ENCODE data around the gene CDH4. TPM values are rescaled to one million over a fixed set of nuclear protein-coding genes. Genes with fewer than 3 reads are reported as not detected.

Gene CDH4
- total RNA-seq, 1 experiment from 2014 or later: not detected

DNA sequence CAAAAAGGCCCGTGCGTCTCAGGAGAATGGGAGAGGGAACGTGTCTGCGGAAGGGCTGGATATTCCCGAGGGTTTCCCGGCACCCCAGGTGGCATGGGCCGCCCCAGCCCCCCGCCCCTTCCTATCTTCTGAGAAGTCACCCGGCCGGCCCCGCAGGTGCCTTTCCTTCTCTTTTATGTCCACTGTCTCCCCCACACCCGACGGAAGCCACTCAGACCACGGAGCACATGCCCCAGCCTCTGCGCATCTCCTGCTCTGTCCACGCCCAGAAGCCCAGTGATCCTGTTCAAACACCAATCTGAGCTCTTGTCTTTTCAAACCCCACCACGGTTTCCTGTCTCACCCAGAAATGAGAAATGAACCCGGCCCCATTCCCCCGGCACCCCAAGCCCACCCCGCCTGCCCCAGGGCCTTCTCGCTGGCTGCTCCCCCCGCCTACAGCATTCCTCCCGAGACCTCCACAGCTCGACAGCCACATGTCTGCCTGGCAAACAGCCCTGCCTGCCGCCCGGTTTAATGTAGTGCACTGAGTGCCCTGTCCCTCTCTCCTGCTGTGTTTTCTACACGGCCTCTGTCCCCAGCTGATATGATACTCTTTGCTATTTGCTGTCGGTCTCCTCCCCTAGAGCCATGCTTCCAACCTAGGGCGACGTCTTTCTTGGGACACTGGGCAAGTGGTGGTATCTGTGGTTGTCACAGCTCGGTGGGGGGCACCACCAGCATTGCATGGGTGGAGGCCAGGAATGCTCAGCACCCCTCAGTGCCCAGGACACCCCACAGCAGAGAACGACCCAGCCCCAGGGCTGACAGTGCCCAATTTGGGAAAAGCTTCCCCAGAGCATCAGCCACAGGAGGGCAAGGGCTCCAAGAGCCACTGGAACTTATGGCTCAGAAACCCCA is 630.9 kb downstream of the CDH4 start:
- Histone ChIP-seq H3K4me3 (ENCODE audit: low read depth in 2 of 2, low read length in 2 of 2) (no peak overlapping the region), H3K9me3 (ENCODE audit: control insufficient read depth, insufficient read depth, low read depth, low read length) (no peaks in the 10 kb centered on the region), H3K27me3 (ENCODE audit: control insufficient read depth, insufficient read depth, low read length) (no peaks in the 10 kb centered on the region; the same call in 1 of the 2 replicates), H3K27ac (ENCODE audit: low read length) (no peak overlapping the region), H3K36me3 (ENCODE audit: control insufficient read depth, insufficient read depth, low read length) (no peaks in the 10 kb centered on the region), H3K4me1 (ENCODE audit: control insufficient read depth, insufficient read depth, low read length) (no peaks in the 10 kb centered on the region)
- ChIA-PET POLR2A (no interaction called here), CTCF (no interaction called here)
- intact Hi-C loops (cut with micrococcal nuclease; ENCODE audit: unreplicated experiment) (no loop called here), in situ Hi-C loops (cut with HindIII; ENCODE audit: low pct_unique_long_range_greater_than_20kb, low sequenced_read_pairs) (no loop called here)
- ATAC-seq: no peak
- TF ChIP-seq, protein P1, sequence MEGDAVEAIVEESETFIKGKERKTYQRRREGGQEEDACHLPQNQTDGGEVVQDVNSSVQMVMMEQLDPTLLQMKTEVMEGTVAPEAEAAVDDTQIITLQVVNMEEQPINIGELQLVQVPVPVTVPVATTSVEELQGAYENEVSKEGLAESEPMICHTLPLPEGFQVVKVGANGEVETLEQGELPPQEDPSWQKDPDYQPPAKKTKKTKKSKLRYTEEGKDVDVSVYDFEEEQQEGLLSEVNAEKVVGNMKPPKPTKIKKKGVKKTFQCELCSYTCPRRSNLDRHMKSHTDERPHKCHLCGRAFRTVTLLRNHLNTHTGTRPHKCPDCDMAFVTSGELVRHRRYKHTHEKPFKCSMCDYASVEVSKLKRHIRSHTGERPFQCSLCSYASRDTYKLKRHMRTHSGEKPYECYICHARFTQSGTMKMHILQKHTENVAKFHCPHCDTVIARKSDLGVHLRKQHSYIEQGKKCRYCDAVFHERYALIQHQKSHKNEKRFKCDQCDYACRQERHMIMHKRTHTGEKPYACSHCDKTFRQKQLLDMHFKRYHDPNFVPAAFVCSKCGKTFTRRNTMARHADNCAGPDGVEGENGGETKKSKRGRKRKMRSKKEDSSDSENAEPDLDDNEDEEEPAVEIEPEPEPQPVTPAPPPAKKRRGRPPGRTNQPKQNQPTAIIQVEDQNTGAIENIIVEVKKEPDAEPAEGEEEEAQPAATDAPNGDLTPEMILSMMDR (IDR thresholded peaks at IDR 0.05): no peak
- TF ChIP-seq POLR2AphosphoS5 (IDR thresholded peaks at IDR 0.05; ENCODE audit: low read depth, low read length) (no peak), TCF7L2 (IDR thresholded peaks at IDR 0.05; ENCODE audit: low read depth, low read length) (no peak), SIN3A (IDR thresholded peaks at IDR 0.05; ENCODE audit: borderline replicate concordance, insufficient read depth, low read depth, low read length) (no peak)
- TF ChIP-seq, protein P2, sequence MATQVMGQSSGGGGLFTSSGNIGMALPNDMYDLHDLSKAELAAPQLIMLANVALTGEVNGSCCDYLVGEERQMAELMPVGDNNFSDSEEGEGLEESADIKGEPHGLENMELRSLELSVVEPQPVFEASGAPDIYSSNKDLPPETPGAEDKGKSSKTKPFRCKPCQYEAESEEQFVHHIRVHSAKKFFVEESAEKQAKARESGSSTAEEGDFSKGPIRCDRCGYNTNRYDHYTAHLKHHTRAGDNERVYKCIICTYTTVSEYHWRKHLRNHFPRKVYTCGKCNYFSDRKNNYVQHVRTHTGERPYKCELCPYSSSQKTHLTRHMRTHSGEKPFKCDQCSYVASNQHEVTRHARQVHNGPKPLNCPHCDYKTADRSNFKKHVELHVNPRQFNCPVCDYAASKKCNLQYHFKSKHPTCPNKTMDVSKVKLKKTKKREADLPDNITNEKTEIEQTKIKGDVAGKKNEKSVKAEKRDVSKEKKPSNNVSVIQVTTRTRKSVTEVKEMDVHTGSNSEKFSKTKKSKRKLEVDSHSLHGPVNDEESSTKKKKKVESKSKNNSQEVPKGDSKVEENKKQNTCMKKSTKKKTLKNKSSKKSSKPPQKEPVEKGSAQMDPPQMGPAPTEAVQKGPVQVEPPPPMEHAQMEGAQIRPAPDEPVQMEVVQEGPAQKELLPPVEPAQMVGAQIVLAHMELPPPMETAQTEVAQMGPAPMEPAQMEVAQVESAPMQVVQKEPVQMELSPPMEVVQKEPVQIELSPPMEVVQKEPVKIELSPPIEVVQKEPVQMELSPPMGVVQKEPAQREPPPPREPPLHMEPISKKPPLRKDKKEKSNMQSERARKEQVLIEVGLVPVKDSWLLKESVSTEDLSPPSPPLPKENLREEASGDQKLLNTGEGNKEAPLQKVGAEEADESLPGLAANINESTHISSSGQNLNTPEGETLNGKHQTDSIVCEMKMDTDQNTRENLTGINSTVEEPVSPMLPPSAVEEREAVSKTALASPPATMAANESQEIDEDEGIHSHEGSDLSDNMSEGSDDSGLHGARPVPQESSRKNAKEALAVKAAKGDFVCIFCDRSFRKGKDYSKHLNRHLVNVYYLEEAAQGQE (IDR thresholded peaks at IDR 0.05; ENCODE audit: insufficient read depth in 1 of 2, low read depth in 2 of 2, low read length in 1 of 2): no peak
- no peak for DNase-seq (ENCODE audit: low read depth, low spot score)
- BruUV-seq (replicated peaks): no TSS peak

DNA sequence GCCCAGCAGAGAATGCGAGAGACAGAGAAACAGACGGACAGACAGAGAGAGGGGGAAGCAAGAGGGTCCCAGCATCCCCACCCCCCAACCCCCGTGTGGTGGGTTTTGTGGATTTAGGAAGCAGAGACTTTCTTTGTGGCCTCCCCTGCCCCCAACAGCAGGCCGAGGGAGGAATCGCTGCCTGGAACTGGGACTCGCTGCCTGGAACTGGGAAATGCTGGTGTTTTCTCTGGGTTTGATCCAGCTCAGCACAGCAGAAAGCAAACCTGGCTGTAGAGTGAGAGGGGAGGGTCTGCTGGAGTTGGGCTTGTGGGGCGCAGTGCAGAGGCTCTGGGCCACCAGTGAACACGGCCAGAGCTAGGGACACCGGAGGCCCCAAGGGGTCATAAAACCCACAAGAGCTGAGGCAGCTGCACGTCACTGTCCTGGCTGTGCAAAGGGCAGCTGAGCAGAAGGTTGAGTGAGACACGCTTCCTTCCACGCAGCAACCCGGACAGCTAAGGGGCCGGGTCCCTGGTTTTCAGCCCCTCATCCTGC is 631.9 kb downstream of the CDH4 start:
- Histone ChIP-seq H3K36me3 (ENCODE audit: control insufficient read depth, insufficient read depth, low read length) (no peaks in the 10 kb centered on the region), H3K4me1 (ENCODE audit: control insufficient read depth, insufficient read depth, low read length) (no peaks in the 10 kb centered on the region), H3K9me3 (ENCODE audit: control insufficient read depth, insufficient read depth, low read depth, low read length) (no peaks in the 10 kb centered on the region), H3K27ac (ENCODE audit: low read length) (no peak overlapping the region), H3K4me3 (ENCODE audit: low read depth in 2 of 2, low read length in 2 of 2) (no peak overlapping the region), H3K27me3 (ENCODE audit: control insufficient read depth, insufficient read depth, low read length) (no peaks in the 10 kb centered on the region; the same call in 1 of the 2 replicates)
- in situ Hi-C loops (cut with HindIII; ENCODE audit: low pct_unique_long_range_greater_than_20kb, low sequenced_read_pairs) (no loop called here), intact Hi-C loops (cut with micrococcal nuclease; ENCODE audit: unreplicated experiment) (no loop called here)
- ATAC-seq (no peak), DNase-seq (ENCODE audit: low read depth, low spot score) (no peak)
- TF ChIP-seq TCF7L2 (IDR thresholded peaks at IDR 0.05; ENCODE audit: low read depth, low read length): no peak
- ChIA-PET POLR2A (no interaction called here), CTCF (interaction anchor here (0.6 to 0.7 kb wide), 2 partner anchors 315 to 1893 kb away, joined by 3 to 8 read pairs; no protein-coding TSS in a partner anchor)
- BruUV-seq (replicated peaks): no TSS peak
